ENCODE results near the gene AEN. TPM values are rescaled to one million over a fixed set of nuclear protein-coding genes. Genes with fewer than 3 reads are reported as not detected.

The AEN gene
- total and polyA plus RNA-seq, 3 donors from 2014 or later = 22.5 to 32.9 (median 31.0) TPM

- WGBS, 2 donors = 91% methylated on average over 4 of the region's 4 CpGs
- intact Hi-C loops (cut with DNase I; ENCODE audit: low total_unique reads) = no loop called here
- Histone ChIP-seq H3K4me3 (no peak overlapping the region), H3K4me1 (no peaks in the 10 kb centered on the region), H3K27me3 (no peaks in the 10 kb centered on the region), H3K36me3 (ENCODE audit: low read depth, missing control alignments) (no peaks in the 10 kb centered on the region), H3K9me3 (no peaks in the 10 kb centered on the region), H3K27ac (no peak overlapping the region)
- no peak for TF ChIP-seq POLR2A (IDR thresholded peaks at IDR 0.05)
- TF ChIP-seq, protein P1, sequence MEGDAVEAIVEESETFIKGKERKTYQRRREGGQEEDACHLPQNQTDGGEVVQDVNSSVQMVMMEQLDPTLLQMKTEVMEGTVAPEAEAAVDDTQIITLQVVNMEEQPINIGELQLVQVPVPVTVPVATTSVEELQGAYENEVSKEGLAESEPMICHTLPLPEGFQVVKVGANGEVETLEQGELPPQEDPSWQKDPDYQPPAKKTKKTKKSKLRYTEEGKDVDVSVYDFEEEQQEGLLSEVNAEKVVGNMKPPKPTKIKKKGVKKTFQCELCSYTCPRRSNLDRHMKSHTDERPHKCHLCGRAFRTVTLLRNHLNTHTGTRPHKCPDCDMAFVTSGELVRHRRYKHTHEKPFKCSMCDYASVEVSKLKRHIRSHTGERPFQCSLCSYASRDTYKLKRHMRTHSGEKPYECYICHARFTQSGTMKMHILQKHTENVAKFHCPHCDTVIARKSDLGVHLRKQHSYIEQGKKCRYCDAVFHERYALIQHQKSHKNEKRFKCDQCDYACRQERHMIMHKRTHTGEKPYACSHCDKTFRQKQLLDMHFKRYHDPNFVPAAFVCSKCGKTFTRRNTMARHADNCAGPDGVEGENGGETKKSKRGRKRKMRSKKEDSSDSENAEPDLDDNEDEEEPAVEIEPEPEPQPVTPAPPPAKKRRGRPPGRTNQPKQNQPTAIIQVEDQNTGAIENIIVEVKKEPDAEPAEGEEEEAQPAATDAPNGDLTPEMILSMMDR (IDR thresholded peaks at IDR 0.05) = no peak
- DNase-seq = no peak
Observed at GRCh38 chr15:88674661-88675060, 53.5 kb downstream of the AEN start.

GRCh38 chr15:88678755-88679154 is 57.6 kb downstream of the AEN start:
- no peak for DNase-seq

GRCh38 chr15:88680241-88681001 is 59.3 kb downstream of the AEN start:
- Histone ChIP-seq H3K9me3 (no peaks in the 10 kb centered on the region), H3K27me3 (no peaks in the 10 kb centered on the region), H3K27ac (no peak overlapping the region), H3K36me3 (ENCODE audit: low read depth, missing control alignments) (no peaks in the 10 kb centered on the region), H3K4me3 (no peak overlapping the region), H3K4me1 (peaks cover 13% of the 10 kb centered on the region)
- DNase-seq = no peak
- WGBS, 2 donors = 95% methylated on average over 8 to 13 of the region's 13 CpGs
- intact Hi-C loops (cut with DNase I; ENCODE audit: low total_unique reads) = no loop called here
- TF ChIP-seq POLR2A (IDR thresholded peaks at IDR 0.05) = no peak
- TF ChIP-seq, protein P1 (IDR thresholded peaks at IDR 0.05) = no peak

More at GRCh38 chr15:88678755-88679154, 57.6 kb downstream of the AEN start:
- H3K36me3 ChIP-seq (ENCODE audit: low read depth, missing control alignments) = no peaks in the 10 kb centered on the region
- TF ChIP-seq POLR2A (IDR thresholded peaks at IDR 0.05) = no peak
- TF ChIP-seq, protein P1 (IDR thresholded peaks at IDR 0.05) = no peak
- intact Hi-C loops (cut with DNase I; ENCODE audit: low total_unique reads) = no loop called here
- H3K27me3 ChIP-seq = no peaks in the 10 kb centered on the region
- no peak overlapping the region for H3K4me3 ChIP-seq
- no peak overlapping the region for H3K27ac ChIP-seq
- 93 to 95% methylated on average over 6 of the region's 6 CpGs for WGBS, 2 donors
- no peaks in the 10 kb centered on the region for H3K9me3 ChIP-seq
- H3K4me1 ChIP-seq = peaks cover 13% of the 10 kb centered on the region

DNA sequence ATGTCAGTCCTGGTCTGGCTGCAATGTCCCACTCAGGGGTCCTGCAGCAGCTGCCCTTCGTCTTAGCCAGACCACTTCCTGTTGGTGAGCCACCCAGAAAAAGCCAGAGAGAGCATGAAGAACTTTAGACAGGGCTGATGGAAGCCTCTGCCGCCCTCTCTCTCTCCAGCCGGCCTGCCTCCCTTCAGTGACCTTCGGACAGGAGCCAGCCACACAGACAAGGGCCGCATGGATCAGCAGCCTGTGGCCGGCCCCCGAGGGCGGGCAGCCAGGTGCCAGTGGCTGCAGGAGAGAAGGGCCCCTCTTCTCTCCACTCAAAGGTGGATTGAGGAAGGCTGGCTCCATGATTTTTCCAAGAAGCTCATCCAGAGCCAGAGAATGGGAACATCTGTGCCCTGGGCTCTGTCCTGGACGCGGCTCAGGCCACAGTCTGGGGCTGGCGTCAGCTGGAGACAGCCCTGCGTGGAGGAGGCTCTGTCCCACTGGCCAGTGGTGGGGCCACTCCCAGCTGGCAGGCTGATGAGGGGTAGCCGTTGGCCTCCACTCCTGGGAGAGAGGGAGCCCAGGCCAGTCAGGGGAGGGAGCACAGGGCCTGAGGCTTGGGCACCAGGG is 60.6 kb downstream of the AEN start:
- Histone ChIP-seq H3K27ac (no peak overlapping the region), H3K36me3 (ENCODE audit: low read depth, missing control alignments) (no peaks in the 10 kb centered on the region), H3K4me3 (no peak overlapping the region), H3K4me1 (peaks cover 13% of the 10 kb centered on the region), H3K27me3 (no peaks in the 10 kb centered on the region), H3K9me3 (no peaks in the 10 kb centered on the region)
- TF ChIP-seq POLR2A (IDR thresholded peaks at IDR 0.05) = no peak
- TF ChIP-seq, protein P1 (IDR thresholded peaks at IDR 0.05) = no peak
- peak; percentile 63 for DNase-seq
- WGBS, 2 donors = 26 to 30% methylated on average over 7 to 12 of the region's 13 CpGs
- intact Hi-C loops (cut with DNase I; ENCODE audit: low total_unique reads) = no loop called here

MicroRNA genes within 50 kb of the gene (microRNA counts, 767-probe panel; counts per million panel counts)
- microRNA hsa-miR-1179 = 0 to 152 counts per million in 2 donors
- microRNA hsa-miR-7-5p = 0 to 152 counts per million in 2 donors

Small RNA genes lying within 50 kb of the gene (microRNA-seq; reads per million reads assigned to microRNA genes)
- 4.8 to 7.0 reads per million in 2 donors for gene MIR1179 (ENCODE audit: borderline number of aligned reads in 2 of 2, borderline replicate concordance in 1 of 2)
- gene MIR3529 (ENCODE audit: borderline number of aligned reads in 2 of 2, borderline replicate concordance in 1 of 2) = 0 reads per million in 2 donors
- gene MIR7-2 (ENCODE audit: borderline number of aligned reads in 2 of 2, borderline replicate concordance in 1 of 2) = 0 reads per million in 2 donors

Small RNA genes lying within 50 kb of the gene (small RNA-seq; reads per million reads assigned to genes)
- gene MIR1179 = 0 to 0.18 reads per million in 2 donors
- gene MIR7-2 = 0 to 0.09 reads per million in 2 donors

Other genes with a start within 250 kb of the AEN start
- 10 to 100 TPM; 36.9 to 38.4 TPM for gene MRPL46, start 154.0 kb upstream of the AEN start, total RNA-seq
- 65.0 TPM for gene MRPL46, start 154.0 kb upstream of the AEN start, polyA plus RNA-seq (ENCODE audit: insufficient read depth, low read depth, low replicate concordance)
- 10 to 100 TPM; 33.2 to 33.9 TPM for gene MRPS11, start 153.6 kb upstream of the AEN start, total RNA-seq
- 82.4 TPM for gene MRPS11, start 153.6 kb upstream of the AEN start, polyA plus RNA-seq (ENCODE audit: insufficient read depth, low read depth, low replicate concordance)
- gene DET1, start 74.7 kb upstream of the AEN start, total RNA-seq = 10 to 100 TPM; 10.3 to 14.4 TPM
- 4.4 TPM for gene DET1, start 74.7 kb upstream of the AEN start, polyA plus RNA-seq (ENCODE audit: insufficient read depth, low read depth, low replicate concordance)
- 1 to 10 TPM; 6.8 to 8.7 TPM for gene ISG20, start 17.7 kb downstream of the AEN start, total RNA-seq
- gene ISG20, start 17.7 kb downstream of the AEN start, polyA plus RNA-seq (ENCODE audit: insufficient read depth, low read depth, low replicate concordance) = 17.0 TPM
- 1 to 10 TPM; 4.1 to 6.6 TPM for gene ACAN, start 182.1 kb downstream of the AEN start, total RNA-seq
- 2.4 TPM for gene ACAN, start 182.1 kb downstream of the AEN start, polyA plus RNA-seq (ENCODE audit: insufficient read depth, low read depth, low replicate concordance)

Measured in testis (tissue), 3 donors.